Fibroblast of skin of left quadriceps (primary cell): ENCODE results near the gene CST9.
"Not testable (repeated sequence)": the region's sequence is repeated elsewhere in the genome, so short reads cannot be mapped to it uniquely, and the experiment has no call there.

Source experiments
- DNase-seq, 2 experiments: peaks; one replicate each; pipeline ENCODE4 v3.0.0-alpha.2; 2013; ENCODE audit warnings: low read depth in 2 of 2

CST9 gene

GRCh38 chr20:23587631-23588030 is 18.1 kb downstream of the CST9 start:
- DNase-seq = no peak

- DNase-seq = no peak
Observed at GRCh38 chr20:23586735-23587525, 18.8 kb downstream of the CST9 start.

GRCh38 chr20:23585808-23586734 is 19.6 kb downstream of the CST9 start:
- DNase-seq = no peak

GRCh38 chr20:23585449-23585807 is 20.3 kb downstream of the CST9 start:
- no peak for DNase-seq

GRCh38 chr20:23584434-23585199 is 21.1 kb downstream of the CST9 start:
- no peak for DNase-seq

GRCh38 chr20:23583526-23583925 is 22.2 kb downstream of the CST9 start:
- no peak for DNase-seq

GRCh38 chr20:23582293-23582692 is 23.4 kb downstream of the CST9 start:
- no peak for DNase-seq

- not testable (repeated sequence) for DNase-seq
Observed at GRCh38 chr20:23581833-23582232, 23.9 kb downstream of the CST9 start.

GRCh38 chr20:23574977-23575376 is 30.7 kb downstream of the CST9 start:
- no peak for DNase-seq

- no peak for DNase-seq
Observed at GRCh38 chr20:23570178-23570760, 35.4 kb downstream of the CST9 start.

- no peak for DNase-seq
Observed at GRCh38 chr20:23569570-23569969, 36.1 kb downstream of the CST9 start.

GRCh38 chr20:23568971-23569330 is 36.8 kb downstream of the CST9 start:
- DNase-seq = no peak

- DNase-seq = no peak
Observed at GRCh38 chr20:23568320-23568970, 37.3 kb downstream of the CST9 start, which contains the start of gene CST9L. TSS of gene CST9L (minus strand) at chr20:23568484. CDS start at chr20:23568450, 34 bp downstream.

GRCh38 chr20:23566199-23566932 is 39.4 kb downstream of the CST9 start:
- no peak for DNase-seq

GRCh38 chr20:23565503-23566045 is 40.1 kb downstream of the CST9 start:
- DNase-seq = no peak

- no peak for DNase-seq
Observed at GRCh38 chr20:23564927-23565326, 40.8 kb downstream of the CST9 start.

- no peak for DNase-seq
Observed at GRCh38 chr20:23562721-23563342, 42.9 kb downstream of the CST9 start.

GRCh38 chr20:23554401-23554800 is 51.3 kb downstream of the CST9 start:
- DNase-seq = no peak
